NCI-H146 treated with DMSO at 0.1 percent for 48 hours (cell line): ENCODE measurements around the gene SEMA6A.

Experiments
- DNase-seq: peaks from one replicate; lab custom pipeline; 2025; ENCODE audit not compliant: unreplicated experiment; lab: John Stamatoyannopoulos, UW

The SEMA6A gene

GRCh38 chr5:116466727-116467464, 107.7 kb downstream of the SEMA6A start:
- no peak for DNase-seq

- no peak for DNase-seq
Measured at GRCh38 chr5:116465411-116465810, 109.2 kb downstream of the SEMA6A start.

- no peak for DNase-seq
Measured at GRCh38 chr5:116464144-116464708, 110.4 kb downstream of the SEMA6A start.

GRCh38 chr5:116462500-116462899, 112.1 kb downstream of the SEMA6A start:
- DNase-seq = no peak

- DNase-seq = no peak
Measured at GRCh38 chr5:116459301-116459700, 115.3 kb downstream of the SEMA6A start.

- DNase-seq = no peak
Measured at GRCh38 chr5:116457062-116457461, 117.6 kb downstream of the SEMA6A start.

DNA sequence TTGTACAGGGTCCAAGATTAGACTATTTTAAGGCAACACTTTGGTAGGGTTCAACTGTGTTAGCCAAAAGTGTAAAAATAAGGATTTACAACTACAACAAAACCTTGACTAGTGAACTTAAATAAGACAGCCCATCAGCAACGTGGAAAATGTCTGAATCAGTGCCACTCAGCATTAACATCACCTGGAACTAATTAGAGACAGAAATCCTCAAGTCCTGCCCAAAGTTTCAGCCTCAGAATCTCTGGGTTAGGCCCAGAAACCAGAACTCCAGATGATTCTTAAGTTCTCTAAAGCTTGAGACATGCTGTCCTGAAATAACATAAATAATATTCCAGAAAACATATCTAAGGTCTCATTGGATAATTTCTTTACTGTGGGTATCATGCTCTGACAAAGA, 118.6 kb downstream of the SEMA6A start:
- no peak for DNase-seq

- DNase-seq = no peak
Measured at GRCh38 chr5:116455061-116455460, 119.6 kb downstream of the SEMA6A start.

- peak; percentile 43 for DNase-seq
Measured at GRCh38 chr5:116454417-116454927, 120.2 kb downstream of the SEMA6A start.

- peak; percentile 46 for DNase-seq
Measured at GRCh38 chr5:116453988-116454411, 120.6 kb downstream of the SEMA6A start.

GRCh38 chr5:116452774-116453368, 121.8 kb downstream of the SEMA6A start:
- peak; percentile 17 for DNase-seq

GRCh38 chr5:116451905-116452450, 122.6 kb downstream of the SEMA6A start:
- DNase-seq = no peak

- DNase-seq = no peak
Measured at GRCh38 chr5:116451066-116451465, 123.6 kb downstream of the SEMA6A start.

DNA sequence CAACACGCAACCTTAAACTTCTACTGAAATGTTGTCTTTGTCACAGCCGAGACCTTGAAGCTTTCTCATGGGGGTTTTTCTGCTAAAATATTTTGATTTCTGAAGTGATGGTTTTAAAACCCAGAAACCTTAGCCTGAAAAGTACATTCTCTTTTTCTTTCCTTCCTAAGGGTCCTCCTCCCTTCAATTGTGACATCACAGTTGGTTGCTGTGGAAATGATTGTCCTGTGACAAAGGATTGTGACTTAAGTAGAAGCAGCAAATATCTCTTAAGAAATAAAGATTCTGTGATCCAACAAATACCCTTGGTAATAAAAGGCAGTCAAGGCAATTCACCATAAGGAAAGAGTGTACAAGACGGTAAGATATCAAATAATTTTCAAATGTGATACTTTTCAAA, 125.2 kb downstream of the SEMA6A start:
- DNase-seq = no peak

- peak; percentile 16 for DNase-seq
Measured at GRCh38 chr5:116448870-116449427, 125.7 kb downstream of the SEMA6A start.

DNA sequence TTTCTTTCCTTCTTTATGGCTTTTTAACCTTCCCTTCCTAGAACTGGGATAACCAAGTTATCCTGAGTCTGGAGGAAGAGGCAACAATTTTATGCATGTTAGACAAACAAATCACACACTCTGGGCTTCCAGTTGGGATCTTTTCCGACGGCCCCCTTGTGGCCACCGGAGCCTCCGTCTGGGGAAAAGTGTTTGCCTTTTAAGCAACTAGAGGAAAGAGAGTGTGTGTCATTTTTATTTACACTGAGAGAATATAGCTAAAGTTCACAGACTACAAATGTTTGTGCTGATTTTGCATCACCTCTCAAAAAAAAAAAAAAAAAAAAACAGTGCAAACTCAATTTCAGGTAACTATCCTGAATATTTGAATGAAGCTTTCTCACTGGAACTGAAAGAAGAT, 126.2 kb downstream of the SEMA6A start:
- no peak for DNase-seq

GRCh38 chr5:116446356-116447005, 128.1 kb downstream of the SEMA6A start:
- DNase-seq = no peak

DNA sequence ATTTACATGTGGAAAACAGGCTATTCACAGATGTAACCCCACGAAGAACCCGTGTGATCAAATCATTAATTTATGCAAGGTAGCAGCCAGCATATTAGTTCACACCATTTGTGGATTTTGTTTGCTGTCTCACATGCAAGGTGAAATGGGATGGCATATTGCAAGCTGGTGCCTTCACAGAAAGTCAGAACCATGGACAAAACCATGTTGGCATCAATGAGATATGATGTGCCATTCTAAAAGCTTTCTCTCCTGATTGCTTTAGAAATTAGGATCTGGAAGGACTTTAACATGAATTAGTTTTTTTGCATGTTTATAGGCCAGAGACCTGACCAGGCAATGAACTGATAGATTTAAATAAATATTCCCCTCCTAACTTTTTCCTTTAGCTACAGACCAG, 129.3 kb downstream of the SEMA6A start:
- DNase-seq = no peak

DNA sequence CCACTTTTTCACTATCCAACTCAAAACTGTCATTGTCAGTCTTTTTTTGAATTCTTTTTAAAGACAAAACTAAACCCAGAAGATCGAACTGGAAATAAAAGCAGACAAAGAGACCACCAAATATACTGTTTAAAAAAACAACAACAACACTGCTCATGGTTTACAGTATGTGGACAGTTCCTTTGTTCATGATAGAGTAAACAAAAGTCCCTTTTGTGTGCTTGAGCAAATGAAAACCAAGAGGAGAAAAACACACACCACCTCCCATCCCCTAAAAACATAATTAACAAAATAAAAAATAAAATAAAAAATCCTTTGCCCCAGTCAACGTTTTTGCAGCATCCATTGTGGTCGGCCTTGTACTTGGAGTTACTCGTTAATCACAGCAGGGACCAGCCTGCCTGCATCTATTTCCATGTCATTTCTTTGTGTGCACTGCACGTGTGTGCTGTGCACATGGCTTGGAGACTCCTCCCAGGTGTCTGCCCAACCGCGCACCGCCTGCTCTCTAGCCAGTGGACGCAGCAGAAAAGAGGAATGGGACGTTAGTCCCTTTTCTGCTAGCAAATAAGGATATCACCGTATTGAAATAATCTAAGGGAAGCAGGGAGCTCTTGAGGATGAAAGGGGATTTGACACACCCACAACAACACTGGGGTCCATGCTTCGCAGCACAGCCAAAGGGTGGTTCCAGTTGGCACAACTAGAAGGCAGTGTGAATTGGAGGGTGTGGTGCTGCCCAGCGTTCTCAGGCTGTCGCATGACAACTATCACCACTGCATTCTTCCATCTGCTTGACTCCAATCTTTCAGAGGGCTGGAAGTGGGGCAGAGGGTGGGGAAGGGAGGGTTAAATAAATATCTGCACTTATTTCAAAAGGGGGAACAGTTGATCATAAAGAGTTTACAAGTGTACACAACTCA, 130.0 kb downstream of the SEMA6A start:
- DNase-seq = peak; percentile 48

- no peak for DNase-seq
Measured at GRCh38 chr5:116442931-116443551, 131.6 kb downstream of the SEMA6A start.
